K562 (cell line): ENCODE measurements around the gene CBLL1. TPM values are rescaled to one million over a fixed set of nuclear protein-coding genes. Genes with fewer than 3 reads are reported as not detected.

Experiments
- BRD9 ChIP-seq: fragments of 450-650 bp; IDR thresholded peaks from 2 replicates; pipeline ENCODE4 v1.6.1; 2018; ENCODE audit warnings: low read depth; ENCODE audit not compliant: partially characterized antibody
- FOSL1 ChIP-seq: fragments of 200-800 bp; sonication (Bioruptor generic); conservative IDR thresholded peaks from 2 replicates; pipeline ENCODE4 v1.6.1; 2016; ENCODE audit warnings: missing genetic modification characterization, missing compliant biosample characterization
- MCM2 ChIP-seq: fragments of 450-650 bp; IDR thresholded peaks from 2 replicates; pipeline ENCODE4 v1.6.1; 2017; ENCODE audit warnings: low read depth, mild to moderate bottlenecking
- NR2C2 ChIP-seq, 2 experiments: fragments of 200-800 bp in 1 of 2; sonication (Bioruptor generic) in 1 of 2; sonication (generic) in 1 of 2; formaldehyde crosslinking in 1 of 2; IDR thresholded peaks; 2 replicates each; pipeline versions ENCODE4 v1.6.1 to v1.8.0; 2016 to 2022; ENCODE audit warnings: mild to moderate bottlenecking in 1 of 2, missing compliant biosample characterization in 1 of 2, missing genetic modification characterization in 1 of 2, missing genetic modification reagents in 1 of 2
- POLR2G ChIP-seq: fragments of 200-400 bp; formaldehyde crosslinking; IDR thresholded peaks from 2 replicates; pipeline ENCODE4 v1.6.1; 2017; ENCODE audit warnings: low read depth, mild to moderate bottlenecking, antibody characterized with exemption, low read length, moderate library complexity
- SETDB1 ChIP-seq: IDR thresholded peaks from one replicate; pipeline ENCODE4 v1.6.1; 2012; ENCODE audit warnings: low read length, control low read depth, inconsistent platforms
- SRSF7 ChIP-seq: fragments of 200-400 bp; formaldehyde crosslinking; optimal IDR thresholded peaks from 2 replicates; pipeline ENCODE3; 2017; ENCODE audit warnings: mild to moderate bottlenecking, low read depth, low read length
- ZFPM2 ChIP-seq: fragments of 250-450 bp; sonication (Bioruptor Pico); IDR thresholded peaks from 2 replicates; pipeline ENCODE4 v1.5.1; 2022; ENCODE audit warnings: mild to moderate bottlenecking
- ZNF584 ChIP-seq: fragments of 200-800 bp; sonication (Bioruptor generic); IDR thresholded peaks from 2 replicates; pipeline ENCODE4 v1.6.1; 2016; ENCODE audit warnings: low read depth, mild to moderate bottlenecking, missing genetic modification characterization, missing compliant biosample characterization
- polyA plus RNA-seq, 8 experiments: library from polyadenylated mRNA; depleted of rRNA in 4 of 8; stranded (reverse) in 5 of 8; unstranded in 3 of 8; fragments of >200 nt; fragmentation: Nextera tagmentation in 2 of 8; fragmentation: Illumina TruSeq in 1 of 8; extraction: Ambion mirVana in 2 of 8; extraction: Trizol in 1 of 8; gene quantifications; 2 replicates each; pipeline versions ENCODE4 v1.2.1 to v1.2.3, GENCODE V29; 2011 to 2014; ENCODE audit warnings: inconsistent platforms in 1 of 8, missing spikeins in 1 of 8
- total RNA-seq, 7 experiments: library from RNA; depleted of rRNA in 6 of 7; stranded (reverse); fragments of >200 nt in 6 of 7; fragmentation: Illumina TruSeq in 2 of 7; extraction: Trizol in 2 of 7; gene quantifications; 2 replicates each; pipeline versions ENCODE4 v1.2.1 to v1.2.3, GENCODE V29; 2011 to 2021; ENCODE audit warnings: low replicate concordance in 1 of 7
- TF ChIP-seq, protein P1 (sequence below): fragments of 200-600 bp; sonication (generic); IDR thresholded peaks from one replicate; pipeline ENCODE4 v1.6.1; 2012; ENCODE audit warnings: mild to moderate bottlenecking, low read depth, low read length, inconsistent platforms
- TF ChIP-seq, protein P2 (sequence below): fragments of 450-650 bp; IDR thresholded peaks from 2 replicates; pipeline ENCODE4 v1.6.1; 2016; ENCODE audit warnings: low read depth, mild to moderate bottlenecking, moderate library complexity
- TF ChIP-seq, protein P3 (sequence below): sonication (generic); formaldehyde crosslinking; IDR thresholded peaks from 2 replicates; pipeline ENCODE4 v1.8.0; 2022; ENCODE audit warnings: missing genetic modification reagents, mild to moderate bottlenecking, borderline replicate concordance
- TF ChIP-seq, protein P4 (sequence below): fragments of 450-650 bp; formaldehyde crosslinking; IDR thresholded peaks from 2 replicates; pipeline ENCODE4 v1.4.0; 2020; ENCODE audit warnings: mild to moderate bottlenecking, moderate library complexity

CBLL1 gene
- total and polyA plus RNA-seq, 9 of the 15 experiments (the other 6 are each of a cell fraction or from before 2014, with no cell fraction given): 14.7 to 67.9 (median 35.4) TPM

DNA sequence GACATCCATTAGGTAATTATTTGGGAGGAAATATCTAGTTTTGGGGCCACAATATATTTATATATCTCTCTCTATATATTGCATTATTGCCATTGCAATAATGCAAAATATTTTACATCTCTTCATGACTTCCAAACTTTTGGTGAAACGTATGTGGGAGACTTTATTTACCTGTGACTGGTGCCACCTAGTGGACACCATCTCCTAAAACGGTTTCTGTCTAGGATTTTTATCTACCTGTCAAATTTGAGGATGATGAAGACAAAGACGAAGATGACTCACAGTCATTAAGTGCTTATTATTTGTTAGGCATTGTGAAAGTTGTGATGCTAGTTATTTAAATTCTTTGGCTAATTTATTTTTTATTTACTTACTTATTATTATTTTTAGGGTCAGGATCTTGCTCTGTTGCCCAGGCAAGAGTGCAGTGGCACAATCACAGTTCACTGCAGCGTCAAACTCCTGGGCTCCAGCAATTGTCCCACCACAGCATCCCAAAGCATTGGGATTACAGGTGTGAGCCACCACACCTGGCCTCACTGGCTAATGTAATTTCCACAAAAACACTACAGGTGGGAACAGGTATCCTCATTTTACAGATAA is 18.7 kb upstream of the CBLL1 start (continued):
- TF ChIP-seq, protein P1, sequence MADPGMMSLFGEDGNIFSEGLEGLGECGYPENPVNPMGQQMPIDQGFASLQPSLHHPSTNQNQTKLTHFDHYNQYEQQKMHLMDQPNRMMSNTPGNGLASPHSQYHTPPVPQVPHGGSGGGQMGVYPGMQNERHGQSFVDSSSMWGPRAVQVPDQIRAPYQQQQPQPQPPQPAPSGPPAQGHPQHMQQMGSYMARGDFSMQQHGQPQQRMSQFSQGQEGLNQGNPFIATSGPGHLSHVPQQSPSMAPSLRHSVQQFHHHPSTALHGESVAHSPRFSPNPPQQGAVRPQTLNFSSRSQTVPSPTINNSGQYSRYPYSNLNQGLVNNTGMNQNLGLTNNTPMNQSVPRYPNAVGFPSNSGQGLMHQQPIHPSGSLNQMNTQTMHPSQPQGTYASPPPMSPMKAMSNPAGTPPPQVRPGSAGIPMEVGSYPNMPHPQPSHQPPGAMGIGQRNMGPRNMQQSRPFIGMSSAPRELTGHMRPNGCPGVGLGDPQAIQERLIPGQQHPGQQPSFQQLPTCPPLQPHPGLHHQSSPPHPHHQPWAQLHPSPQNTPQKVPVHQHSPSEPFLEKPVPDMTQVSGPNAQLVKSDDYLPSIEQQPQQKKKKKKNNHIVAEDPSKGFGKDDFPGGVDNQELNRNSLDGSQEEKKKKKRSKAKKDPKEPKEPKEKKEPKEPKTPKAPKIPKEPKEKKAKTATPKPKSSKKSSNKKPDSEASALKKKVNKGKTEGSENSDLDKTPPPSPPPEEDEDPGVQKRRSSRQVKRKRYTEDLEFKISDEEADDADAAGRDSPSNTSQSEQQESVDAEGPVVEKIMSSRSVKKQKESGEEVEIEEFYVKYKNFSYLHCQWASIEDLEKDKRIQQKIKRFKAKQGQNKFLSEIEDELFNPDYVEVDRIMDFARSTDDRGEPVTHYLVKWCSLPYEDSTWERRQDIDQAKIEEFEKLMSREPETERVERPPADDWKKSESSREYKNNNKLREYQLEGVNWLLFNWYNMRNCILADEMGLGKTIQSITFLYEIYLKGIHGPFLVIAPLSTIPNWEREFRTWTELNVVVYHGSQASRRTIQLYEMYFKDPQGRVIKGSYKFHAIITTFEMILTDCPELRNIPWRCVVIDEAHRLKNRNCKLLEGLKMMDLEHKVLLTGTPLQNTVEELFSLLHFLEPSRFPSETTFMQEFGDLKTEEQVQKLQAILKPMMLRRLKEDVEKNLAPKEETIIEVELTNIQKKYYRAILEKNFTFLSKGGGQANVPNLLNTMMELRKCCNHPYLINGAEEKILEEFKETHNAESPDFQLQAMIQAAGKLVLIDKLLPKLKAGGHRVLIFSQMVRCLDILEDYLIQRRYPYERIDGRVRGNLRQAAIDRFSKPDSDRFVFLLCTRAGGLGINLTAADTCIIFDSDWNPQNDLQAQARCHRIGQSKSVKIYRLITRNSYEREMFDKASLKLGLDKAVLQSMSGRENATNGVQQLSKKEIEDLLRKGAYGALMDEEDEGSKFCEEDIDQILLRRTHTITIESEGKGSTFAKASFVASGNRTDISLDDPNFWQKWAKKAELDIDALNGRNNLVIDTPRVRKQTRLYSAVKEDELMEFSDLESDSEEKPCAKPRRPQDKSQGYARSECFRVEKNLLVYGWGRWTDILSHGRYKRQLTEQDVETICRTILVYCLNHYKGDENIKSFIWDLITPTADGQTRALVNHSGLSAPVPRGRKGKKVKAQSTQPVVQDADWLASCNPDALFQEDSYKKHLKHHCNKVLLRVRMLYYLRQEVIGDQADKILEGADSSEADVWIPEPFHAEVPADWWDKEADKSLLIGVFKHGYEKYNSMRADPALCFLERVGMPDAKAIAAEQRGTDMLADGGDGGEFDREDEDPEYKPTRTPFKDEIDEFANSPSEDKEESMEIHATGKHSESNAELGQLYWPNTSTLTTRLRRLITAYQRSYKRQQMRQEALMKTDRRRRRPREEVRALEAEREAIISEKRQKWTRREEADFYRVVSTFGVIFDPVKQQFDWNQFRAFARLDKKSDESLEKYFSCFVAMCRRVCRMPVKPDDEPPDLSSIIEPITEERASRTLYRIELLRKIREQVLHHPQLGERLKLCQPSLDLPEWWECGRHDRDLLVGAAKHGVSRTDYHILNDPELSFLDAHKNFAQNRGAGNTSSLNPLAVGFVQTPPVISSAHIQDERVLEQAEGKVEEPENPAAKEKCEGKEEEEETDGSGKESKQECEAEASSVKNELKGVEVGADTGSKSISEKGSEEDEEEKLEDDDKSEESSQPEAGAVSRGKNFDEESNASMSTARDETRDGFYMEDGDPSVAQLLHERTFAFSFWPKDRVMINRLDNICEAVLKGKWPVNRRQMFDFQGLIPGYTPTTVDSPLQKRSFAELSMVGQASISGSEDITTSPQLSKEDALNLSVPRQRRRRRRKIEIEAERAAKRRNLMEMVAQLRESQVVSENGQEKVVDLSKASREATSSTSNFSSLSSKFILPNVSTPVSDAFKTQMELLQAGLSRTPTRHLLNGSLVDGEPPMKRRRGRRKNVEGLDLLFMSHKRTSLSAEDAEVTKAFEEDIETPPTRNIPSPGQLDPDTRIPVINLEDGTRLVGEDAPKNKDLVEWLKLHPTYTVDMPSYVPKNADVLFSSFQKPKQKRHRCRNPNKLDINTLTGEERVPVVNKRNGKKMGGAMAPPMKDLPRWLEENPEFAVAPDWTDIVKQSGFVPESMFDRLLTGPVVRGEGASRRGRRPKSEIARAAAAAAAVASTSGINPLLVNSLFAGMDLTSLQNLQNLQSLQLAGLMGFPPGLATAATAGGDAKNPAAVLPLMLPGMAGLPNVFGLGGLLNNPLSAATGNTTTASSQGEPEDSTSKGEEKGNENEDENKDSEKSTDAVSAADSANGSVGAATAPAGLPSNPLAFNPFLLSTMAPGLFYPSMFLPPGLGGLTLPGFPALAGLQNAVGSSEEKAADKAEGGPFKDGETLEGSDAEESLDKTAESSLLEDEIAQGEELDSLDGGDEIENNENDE: no peak
- TF ChIP-seq ZNF584 (CRISPR knock-in tag): no peak
- TF ChIP-seq SETDB1: no peak
- TF ChIP-seq SRSF7: no peak
- no peak for TF ChIP-seq POLR2G
- no peak for TF ChIP-seq MCM2
- TF ChIP-seq BRD9: no peak
- no peak; the same call in 1 of the 2 replicates for TF ChIP-seq FOSL1 (tag)
- no peak for TF ChIP-seq NR2C2 (CRISPR knock-in tag; IDR thresholded peaks at IDR 0.05)
- no peak for TF ChIP-seq NR2C2 (tag; IDR thresholded peaks at IDR 0.05)
- TF ChIP-seq, protein P2, sequence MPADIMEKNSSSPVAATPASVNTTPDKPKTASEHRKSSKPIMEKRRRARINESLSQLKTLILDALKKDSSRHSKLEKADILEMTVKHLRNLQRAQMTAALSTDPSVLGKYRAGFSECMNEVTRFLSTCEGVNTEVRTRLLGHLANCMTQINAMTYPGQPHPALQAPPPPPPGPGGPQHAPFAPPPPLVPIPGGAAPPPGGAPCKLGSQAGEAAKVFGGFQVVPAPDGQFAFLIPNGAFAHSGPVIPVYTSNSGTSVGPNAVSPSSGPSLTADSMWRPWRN: no peak
- TF ChIP-seq, protein P3, sequence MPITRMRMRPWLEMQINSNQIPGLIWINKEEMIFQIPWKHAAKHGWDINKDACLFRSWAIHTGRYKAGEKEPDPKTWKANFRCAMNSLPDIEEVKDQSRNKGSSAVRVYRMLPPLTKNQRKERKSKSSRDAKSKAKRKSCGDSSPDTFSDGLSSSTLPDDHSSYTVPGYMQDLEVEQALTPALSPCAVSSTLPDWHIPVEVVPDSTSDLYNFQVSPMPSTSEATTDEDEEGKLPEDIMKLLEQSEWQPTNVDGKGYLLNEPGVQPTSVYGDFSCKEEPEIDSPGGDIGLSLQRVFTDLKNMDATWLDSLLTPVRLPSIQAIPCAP (CRISPR knock-in tag): no peak
- TF ChIP-seq, protein P4, sequence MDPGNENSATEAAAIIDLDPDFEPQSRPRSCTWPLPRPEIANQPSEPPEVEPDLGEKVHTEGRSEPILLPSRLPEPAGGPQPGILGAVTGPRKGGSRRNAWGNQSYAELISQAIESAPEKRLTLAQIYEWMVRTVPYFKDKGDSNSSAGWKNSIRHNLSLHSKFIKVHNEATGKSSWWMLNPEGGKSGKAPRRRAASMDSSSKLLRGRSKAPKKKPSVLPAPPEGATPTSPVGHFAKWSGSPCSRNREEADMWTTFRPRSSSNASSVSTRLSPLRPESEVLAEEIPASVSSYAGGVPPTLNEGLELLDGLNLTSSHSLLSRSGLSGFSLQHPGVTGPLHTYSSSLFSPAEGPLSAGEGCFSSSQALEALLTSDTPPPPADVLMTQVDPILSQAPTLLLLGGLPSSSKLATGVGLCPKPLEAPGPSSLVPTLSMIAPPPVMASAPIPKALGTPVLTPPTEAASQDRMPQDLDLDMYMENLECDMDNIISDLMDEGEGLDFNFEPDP: no peak
- no peak for TF ChIP-seq ZFPM2 (CRISPR knock-in tag)
